HEK293 (cell line): ENCODE data around the gene STN1.

Experiments used
- BCL11B ChIP-seq: fragments of 450-650 bp; formaldehyde crosslinking; IDR thresholded peaks from 2 replicates; pipeline ENCODE4 v1.5.1; 2016; ENCODE audit warnings: low read depth, missing biosample characterization, missing genetic modification characterization
- CTCF ChIP-seq: fragments of 450-650 bp; formaldehyde crosslinking; IDR thresholded peaks from 2 replicates; pipeline ENCODE4 v1.5.1; 2016; ENCODE audit warnings: missing biosample characterization, missing genetic modification characterization
- GLIS2 ChIP-seq: fragments of 450-650 bp; formaldehyde crosslinking; IDR thresholded peaks from 2 replicates; pipeline ENCODE4 v1.5.1; 2016; ENCODE audit warnings: missing biosample characterization, missing genetic modification characterization
- RBAK ChIP-seq: fragments of 450-650 bp; formaldehyde crosslinking; IDR thresholded peaks from 2 replicates; pipeline ENCODE4 v1.5.1; 2016; ENCODE audit warnings: missing biosample characterization, missing genetic modification characterization
- REST ChIP-seq: fragments of 450-650 bp; formaldehyde crosslinking; IDR thresholded peaks from 2 replicates; pipeline ENCODE4 v1.5.1; 2016; ENCODE audit warnings: missing biosample characterization, missing genetic modification characterization
- SALL2 ChIP-seq: fragments of 450-650 bp; formaldehyde crosslinking; IDR thresholded peaks from 2 replicates; pipeline ENCODE4 v1.5.0; 2017; ENCODE audit warnings: missing biosample characterization, mild to moderate bottlenecking, missing genetic modification characterization, borderline replicate concordance
- SP2 ChIP-seq: fragments of 450-650 bp; formaldehyde crosslinking; IDR thresholded peaks from 2 replicates; pipeline ENCODE4 v1.5.1; 2016; ENCODE audit warnings: missing biosample characterization, missing genetic modification characterization
- ZBTB11 ChIP-seq: fragments of 450-650 bp; formaldehyde crosslinking; conservative IDR thresholded peaks from 2 replicates; pipeline ENCODE4 v1.5.1; 2016; ENCODE audit warnings: low read depth, missing biosample characterization, missing genetic modification characterization
- ZNF23 ChIP-seq: fragments of 450-650 bp; formaldehyde crosslinking; IDR thresholded peaks from 2 replicates; pipeline ENCODE4 v1.5.1; 2016; ENCODE audit warnings: missing biosample characterization, missing genetic modification characterization, borderline replicate concordance
- ZNF280D ChIP-seq: fragments of 450-650 bp; formaldehyde crosslinking; IDR thresholded peaks from 2 replicates; pipeline ENCODE4 v1.5.1; 2016; ENCODE audit warnings: missing biosample characterization, missing genetic modification characterization
- ZNF302 ChIP-seq: fragments of 450-650 bp; formaldehyde crosslinking; IDR thresholded peaks from 2 replicates; pipeline ENCODE4 v1.5.1; 2016; ENCODE audit warnings: missing biosample characterization, missing genetic modification characterization, low read depth
- ZNF518A ChIP-seq: fragments of 450-650 bp; formaldehyde crosslinking; conservative IDR thresholded peaks from 2 replicates; pipeline ENCODE4 v1.5.1; 2016; ENCODE audit warnings: low read depth, missing biosample characterization, missing genetic modification characterization
- ZNF623 ChIP-seq: fragments of 450-650 bp; formaldehyde crosslinking; IDR thresholded peaks from 2 replicates; pipeline ENCODE4 v1.5.1; 2016; ENCODE audit warnings: missing biosample characterization, missing genetic modification characterization
- ZNF626 ChIP-seq: fragments of 450-650 bp; sonication (Bioruptor Pico); formaldehyde crosslinking; IDR thresholded peaks from 2 replicates; pipeline ENCODE4 v1.5.1; 2018; ENCODE audit warnings: missing biosample characterization, missing genetic modification characterization, inconsistent platforms

GRCh38 chr10:103881416-103882284, 36.3 kb downstream of the STN1 start:
- TF ChIP-seq REST (tag by site-specific recombination) (no peak), ZNF626 (tag by site-specific recombination) (no peak), CTCF (tag by site-specific recombination) (no peak), ZNF518A (no peak), BCL11B (tag by site-specific recombination) (no peak), ZNF280D (tag by site-specific recombination) (no peak), ZBTB11 (tag by site-specific recombination) (no peak), GLIS2 (no peak), SP2 (tag by site-specific recombination) (no peak), RBAK (no peak), ZNF302 (tag by site-specific recombination) (no peak), ZNF623 (tag by site-specific recombination) (no peak), SALL2 (tag by site-specific recombination) (no peak), ZNF23 (tag by site-specific recombination) (no peak)
